ENCODE results near the gene ZNF668.
"Not testable (repeated sequence)": the region's sequence is repeated elsewhere in the genome, so short reads cannot be mapped to it uniquely, and the experiment has no call there.

The ZNF668 gene

DNA sequence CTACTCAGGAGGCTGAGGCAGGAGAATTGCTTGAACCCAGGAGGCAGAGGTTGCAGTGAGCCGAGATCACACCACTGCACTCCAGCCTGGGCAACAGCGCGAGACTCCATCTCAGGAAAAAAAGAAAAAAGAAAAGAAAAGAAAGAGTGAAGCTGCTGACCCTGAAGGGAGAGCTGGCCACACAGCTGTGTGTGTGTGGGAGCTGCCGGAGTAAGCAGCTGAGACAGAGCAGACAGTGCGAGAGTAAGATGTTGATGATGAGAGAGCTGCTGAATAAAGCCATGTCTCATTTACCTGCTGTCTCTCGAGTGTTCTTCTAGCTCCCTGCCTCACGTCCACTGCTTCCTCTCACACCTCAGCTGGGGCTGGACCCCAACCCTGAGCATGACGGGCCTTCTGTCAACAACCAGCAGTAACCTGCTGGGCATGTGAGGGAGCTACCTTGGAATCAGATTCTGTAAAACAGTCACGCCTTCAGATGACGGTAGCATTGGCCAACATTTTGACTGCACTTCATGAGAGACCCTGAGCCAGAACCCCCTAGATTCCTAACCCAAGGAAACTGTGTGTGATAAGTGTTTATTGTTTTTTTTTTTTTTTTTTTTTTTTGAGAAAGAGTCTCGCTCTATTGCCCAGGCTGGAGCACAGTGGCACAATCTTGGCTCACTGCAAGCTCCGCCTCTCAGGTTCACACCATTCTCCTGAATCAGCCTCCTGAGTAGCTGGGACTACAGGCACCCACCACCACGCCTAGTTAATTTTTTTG, 27.0 kb upstream of the ZNF668 start:
- not testable (repeated sequence) for DNase-seq

DNA sequence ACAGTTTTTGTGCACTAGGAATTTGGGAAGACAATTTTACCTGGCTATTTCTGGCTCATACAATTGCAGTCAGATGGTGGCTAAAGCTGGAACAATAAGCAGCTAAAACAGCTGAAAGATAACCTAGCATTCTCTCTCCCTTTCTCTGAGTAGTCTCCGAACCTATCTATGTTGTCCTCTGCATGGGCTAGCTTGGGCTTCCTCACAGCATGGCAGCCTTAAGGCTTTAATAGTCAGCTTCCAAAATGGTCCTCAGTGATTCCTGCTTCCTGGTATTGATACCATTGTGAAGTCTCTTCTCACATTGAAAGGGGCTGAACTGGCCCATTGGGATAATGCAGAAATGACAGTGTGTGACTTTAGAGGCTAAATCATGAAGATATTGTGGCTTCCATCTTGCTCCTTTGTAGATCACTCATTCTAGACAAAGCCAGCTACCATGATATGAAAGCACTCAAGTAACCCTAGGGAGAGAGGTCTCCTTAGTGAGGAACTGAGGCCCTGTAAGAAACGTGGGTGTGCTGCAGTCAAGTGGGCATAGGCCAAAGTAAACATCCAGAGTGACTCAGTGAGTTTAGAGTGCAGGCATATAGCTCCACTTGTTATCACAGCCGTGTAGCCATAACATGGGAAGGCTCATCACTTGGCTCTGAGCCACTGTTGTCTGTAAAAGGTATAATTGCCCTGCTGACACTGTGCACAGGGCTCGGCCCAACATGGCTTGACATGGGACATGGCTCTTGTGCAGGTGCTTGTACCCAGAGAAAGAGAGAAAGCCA, 26.0 kb upstream of the ZNF668 start:
- no peak for DNase-seq

DNA sequence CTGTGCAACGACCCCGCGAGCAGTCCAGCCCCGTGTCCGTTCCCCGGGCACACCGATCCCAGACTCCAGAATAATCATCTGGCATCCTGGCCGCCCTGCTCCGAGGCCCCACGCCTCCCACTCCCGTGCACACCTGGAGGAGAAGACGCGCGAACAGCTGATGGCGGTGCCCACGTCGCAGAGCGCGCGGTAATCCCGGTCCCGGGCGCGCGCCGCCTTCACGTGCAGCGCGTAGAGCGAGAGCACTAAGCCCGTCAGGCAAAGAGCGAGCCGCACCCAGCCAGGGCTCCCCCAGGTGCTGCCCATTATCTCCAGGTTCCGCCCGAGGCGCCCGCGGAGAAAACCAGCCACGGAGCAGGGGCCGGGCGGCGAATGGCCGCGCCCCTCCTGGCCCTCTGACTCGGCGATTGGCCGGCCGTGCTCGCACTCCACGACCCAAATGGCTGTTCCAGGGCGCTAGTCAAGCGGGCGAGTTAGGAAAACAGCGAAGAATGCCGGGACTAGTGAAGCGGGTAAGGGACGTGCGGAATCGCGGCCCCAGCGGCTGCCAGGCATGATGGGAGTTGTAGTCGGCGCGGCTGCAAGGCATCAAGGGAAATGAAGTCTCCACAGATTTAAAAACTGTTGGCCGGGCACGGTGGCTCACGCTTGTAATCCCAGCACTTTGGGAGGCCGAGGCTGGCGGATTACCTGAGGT, 20.5 kb upstream of the ZNF668 start, which contains the start of gene VKORC1:
TSS of gene VKORC1 (minus strand) at position 374 of the 697 bp plus-strand sequence. CDS start at position 306, 68 bp downstream.
- DNase-seq, result peak; percentile 87

DNA sequence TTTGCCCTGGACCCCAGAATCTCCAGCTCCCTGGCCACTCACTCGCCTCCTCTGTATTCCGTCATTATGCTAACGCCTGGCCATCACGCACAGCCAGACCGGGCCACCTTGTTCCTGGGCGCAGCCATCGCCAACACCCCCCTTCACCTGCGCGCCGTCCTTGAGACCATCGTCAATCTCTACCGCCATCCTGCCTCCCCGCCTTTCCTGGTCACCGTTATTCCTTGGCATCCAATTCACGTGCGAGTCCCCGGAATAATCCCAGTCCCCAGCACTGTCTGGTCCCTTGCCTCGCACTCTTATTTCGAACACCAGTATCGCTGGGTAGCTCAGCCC, 20.0 kb upstream of the ZNF668 start:
- DNase-seq, result no peak

DNA sequence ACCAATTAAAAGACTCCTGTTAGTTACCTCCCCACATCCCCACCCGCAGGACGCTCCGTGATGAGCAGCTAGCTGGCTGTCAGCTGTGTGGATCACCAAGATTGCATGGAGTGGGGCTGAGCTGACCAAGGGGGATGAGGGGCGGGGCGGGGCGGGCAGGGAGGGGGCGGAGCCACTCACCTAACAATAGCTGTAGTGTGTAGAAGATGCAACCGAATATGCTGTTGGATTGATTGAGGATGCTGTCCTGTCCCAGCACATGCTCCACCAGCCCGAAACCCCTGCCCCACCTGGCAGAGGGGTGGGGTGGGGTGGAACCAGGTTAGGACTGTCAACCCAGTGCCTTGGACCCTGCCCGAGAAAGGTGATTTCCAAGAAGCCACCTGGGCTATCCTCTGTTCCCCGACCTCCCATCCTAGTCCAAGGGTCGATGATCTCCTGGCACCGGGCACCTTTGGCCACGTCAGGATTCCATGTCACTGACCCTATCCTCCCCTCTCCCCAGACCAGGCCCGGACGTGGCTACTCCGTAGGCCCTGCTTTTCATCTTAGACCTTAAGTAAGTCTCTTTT, 19.2 kb upstream of the ZNF668 start:
- DNase-seq, result no peak

DNA sequence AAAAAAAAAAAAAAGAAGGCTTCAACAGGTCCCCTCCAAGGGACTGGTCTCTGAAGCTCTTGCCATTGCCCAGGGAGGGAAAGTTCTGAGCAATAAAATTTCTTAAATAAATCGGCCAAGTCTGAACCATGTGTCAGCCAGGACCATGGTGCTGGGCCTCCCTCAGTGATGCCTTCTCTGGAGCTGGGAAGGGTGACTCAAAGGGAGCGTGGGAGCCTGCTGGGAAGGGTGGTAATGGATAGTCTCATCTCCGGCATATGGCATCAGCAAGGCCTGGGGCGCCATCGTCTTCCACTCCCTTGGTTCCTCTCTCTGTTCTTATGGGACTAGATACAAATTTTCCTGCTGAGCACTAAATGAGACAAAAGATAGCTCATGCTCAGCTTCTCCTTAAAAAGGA, 18.3 kb upstream of the ZNF668 start:
- no peak for DNase-seq

DNA sequence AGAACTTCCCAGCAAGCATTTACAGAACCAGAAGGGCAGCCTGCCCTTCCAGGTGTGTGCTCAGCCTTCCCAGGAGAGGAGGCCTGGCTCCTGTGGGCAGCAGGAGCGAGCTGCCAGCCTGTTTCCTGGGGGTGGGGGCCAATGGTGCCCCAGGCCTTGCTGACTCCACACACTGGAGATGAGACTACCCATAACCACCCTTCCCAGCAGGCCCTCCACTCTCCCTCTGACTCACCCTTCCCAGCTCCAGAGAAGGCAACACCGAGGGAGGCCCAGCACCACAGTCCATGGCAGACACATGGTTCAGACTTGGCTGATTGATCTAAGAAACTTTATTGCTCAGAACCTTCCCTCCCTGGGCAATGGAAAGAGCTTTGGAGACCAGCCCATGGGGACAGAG, 16.5 kb upstream of the ZNF668 start:
- no peak for DNase-seq

DNA sequence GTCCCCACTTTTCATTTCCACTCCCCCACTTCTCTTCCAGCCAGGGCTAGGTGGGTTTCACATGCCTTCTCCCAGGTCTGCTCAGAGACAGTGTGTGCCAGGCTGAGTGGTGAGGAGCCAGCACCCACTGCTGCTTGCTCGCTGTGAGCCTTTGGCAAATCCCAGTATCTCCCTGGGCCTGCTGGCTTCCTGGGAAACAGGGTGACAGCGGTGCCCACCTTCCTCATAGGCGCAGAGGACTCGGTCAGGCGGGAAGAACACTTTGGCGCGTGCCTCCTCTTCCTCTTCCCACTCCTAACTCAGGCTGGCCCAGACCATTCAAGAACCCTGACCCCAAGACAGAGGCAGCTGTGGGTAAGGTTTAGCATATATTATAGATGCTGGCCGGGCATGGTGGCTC, 15.2 kb upstream of the ZNF668 start:
- no peak for DNase-seq

DNA sequence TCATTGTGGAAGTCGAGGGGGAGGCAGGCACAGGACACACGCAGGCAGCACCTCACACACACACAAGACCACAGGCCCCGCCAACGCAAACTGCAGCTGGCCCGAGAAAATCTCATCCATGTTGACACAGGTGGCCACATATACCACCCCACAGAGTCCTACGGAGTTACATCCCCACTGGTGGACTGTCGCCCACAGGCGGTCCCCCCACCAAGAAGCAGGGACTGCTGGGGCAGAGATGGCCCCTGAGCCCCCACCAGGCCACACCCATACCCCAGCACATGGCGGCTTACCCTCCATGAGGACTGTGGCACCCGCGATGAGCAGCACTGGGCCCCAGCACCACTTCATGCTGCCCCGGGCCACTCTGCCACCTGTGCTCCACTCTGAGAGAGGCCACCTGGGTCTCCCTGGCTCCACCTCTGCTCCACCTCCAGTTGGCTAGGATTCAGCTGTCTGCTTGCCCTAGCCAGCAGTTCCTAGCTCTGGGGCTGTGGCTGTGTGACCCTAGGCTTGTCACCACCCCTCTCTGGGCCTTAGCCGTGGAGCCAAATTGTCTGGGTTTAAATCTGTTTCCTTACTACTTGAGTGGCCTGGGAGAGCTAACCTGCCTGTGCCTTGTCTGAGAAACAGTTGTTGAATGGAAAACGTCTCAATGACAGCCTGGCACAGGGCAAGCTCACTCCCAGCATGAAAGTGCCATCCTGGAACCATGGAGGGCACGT, 14.6 kb upstream of the ZNF668 start, which contains the start of gene PRSS53:
TSS of gene PRSS53 (minus strand) at position 485 of the 725 bp plus-strand sequence. CDS start at position 351, 134 bp downstream.
- DNase-seq, result no peak

DNA sequence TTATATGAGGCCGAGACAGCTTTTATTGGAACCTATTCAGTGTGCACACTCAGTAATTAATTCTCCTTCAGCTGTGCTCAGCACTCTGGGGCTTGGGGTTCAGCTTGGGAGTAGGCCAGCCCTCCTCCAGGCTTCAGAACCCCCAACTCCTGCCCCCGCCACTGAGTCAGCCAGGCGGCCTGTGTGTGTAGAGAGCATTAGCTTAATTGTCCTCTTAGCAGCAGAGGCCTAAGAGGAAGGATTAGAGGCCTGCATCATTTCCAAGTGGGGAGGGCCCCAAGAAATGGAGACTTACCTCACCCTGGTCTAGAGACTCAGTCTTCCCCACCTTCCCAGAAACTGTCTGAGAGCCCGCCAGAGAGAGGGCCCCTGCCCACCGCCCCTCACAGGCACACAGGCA, 13.9 kb upstream of the ZNF668 start:
- no peak for DNase-seq

DNA sequence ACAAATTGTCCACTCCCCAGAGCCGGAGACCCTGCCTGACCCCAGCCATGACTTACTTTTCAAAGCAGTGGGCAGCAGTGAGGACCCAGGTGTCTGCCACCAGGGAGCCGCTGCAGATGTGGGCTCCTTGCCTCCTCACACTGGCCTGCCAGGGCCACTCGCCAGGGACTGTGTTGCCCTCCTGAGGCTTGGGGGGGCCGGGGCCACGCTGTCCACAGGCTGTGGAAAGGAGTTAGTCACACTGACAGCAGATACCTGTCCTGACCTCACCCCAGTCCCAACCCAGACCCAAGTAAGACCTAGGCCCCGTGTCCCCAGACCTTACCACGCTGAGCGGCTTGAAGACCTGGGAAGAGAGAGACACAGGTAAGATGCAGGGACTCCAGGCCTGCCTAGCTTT, 13.4 kb upstream of the ZNF668 start:
- no peak for DNase-seq

DNA sequence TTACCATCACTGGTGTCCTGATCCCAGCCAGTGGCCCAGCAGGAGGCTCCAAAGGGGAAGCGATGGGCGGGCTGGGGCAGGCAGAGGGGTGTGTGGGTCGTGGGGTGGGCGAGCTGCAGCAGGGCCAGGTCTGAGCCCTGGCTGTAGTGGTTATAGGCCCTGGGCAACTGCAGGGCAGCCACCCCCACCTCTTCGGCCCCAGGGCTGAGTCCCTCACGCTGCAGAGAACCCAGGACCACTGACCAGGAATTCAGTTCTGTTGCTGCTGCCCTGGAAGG, 12.5 kb upstream of the ZNF668 start:
- DNase-seq, result no peak

DNA sequence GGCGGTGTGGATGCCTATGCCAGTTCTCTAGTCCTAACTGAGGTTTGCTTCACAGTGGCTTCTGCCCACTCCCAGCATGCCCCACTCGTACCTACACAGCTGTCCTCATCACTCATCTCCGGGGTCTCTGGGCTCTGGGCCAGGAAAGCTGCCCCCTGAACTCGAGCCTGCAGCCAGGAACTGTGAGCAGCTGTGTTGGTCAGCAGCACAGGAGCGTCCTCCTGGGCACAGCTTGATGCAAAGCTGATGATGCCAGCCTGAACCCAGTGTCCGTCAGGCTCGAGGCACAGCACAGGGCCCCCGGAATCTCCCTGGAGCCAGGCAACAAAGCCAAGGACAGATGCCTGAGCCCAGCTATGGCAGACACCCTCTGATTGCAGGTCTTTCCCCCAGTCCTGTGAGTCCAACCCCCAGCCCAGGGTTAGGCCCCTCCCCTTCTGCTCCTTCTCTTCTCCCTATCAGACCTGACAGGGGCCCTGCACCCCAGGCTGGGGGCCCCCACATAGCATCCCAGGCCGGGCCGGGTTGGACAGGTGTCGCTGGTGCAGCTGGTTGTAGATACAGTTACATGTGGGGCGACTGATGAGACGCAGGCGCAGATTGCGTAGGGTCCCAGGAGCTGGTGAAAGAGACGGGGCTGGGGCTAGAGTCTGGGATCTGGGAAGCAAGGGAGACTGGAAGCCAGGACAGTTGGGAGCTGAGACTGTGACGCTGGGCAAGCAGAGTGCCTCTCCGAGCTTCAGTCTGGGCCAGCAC, 12.0 kb upstream of the ZNF668 start:
- DNase-seq, result no peak

DNA sequence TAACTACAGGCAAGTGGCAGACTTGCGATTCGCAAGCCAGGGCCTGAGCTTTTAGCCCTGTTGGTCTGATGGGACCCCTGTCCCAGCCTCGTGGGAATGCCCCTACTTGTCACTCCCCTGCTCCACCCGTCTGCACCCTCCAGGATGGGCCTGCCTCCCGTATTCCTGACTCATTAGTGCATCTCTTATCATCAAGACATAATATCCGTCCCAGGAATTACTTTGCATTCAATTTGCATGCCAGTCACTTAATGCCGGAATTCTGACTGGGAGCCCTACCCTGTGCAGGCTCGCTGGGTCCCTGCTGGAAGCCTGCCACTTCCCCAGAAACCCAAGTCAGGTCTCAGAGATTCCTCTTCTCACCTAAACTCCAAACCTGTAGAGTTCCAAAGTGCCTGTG, 11.4 kb upstream of the ZNF668 start:
- DNase-seq, result peak; percentile 35

DNA sequence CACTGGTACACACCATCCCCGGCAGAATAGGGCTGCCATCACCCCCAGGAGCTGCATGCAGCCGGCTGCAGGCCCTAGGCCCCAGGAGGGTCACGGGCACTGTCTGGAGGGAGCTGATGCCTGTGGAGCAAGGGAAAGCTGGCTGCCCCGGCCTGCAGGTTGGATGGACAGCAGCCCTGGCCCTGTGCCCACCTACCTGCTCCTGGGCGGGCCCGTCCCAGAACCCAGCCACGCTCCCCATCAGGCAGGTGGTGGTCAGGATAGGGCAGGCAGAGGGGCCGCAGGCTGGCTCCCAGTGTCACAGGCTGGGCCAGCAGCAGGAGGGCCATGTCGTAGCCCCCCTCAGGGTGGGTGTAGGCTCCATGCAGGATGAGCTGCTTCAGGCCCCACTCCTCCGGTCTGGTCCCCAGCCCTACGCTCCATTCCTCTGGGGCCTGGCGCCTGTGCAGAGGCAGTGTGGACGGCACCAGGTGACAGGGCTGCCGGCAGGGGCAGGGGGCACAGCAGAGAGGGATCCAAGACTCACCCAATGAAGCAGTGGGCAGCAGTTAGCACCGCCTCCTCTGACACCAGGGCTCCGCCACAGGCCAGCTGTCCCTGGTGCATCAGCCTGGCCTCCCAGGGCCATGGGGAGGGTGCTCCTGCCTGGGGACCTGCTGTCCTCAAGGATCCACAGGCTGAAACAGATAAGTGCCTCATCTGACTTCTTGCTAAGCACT, 10.7 kb upstream of the ZNF668 start:
- no peak for DNase-seq

DNA sequence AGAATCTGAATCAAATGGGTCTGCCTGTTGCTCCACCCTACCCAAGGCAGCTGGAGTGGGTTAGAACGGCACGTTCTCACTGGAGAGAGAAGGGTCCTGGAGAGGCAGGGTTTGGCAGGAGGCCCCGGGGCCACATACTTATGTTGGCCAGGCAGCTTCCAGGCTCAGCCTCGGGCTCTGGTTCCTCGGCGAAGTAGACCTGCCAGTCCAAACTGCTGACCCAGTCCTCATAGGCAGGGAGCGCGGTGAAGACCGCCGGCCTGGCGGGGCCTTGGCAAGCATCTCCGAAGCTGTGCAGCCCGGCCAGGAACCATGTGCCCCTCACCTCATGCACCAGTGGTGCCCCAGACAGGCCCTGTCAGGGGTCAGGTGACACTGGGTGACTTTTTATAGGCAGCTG, 9.9 kb upstream of the ZNF668 start:
- DNase-seq, result no peak

DNA sequence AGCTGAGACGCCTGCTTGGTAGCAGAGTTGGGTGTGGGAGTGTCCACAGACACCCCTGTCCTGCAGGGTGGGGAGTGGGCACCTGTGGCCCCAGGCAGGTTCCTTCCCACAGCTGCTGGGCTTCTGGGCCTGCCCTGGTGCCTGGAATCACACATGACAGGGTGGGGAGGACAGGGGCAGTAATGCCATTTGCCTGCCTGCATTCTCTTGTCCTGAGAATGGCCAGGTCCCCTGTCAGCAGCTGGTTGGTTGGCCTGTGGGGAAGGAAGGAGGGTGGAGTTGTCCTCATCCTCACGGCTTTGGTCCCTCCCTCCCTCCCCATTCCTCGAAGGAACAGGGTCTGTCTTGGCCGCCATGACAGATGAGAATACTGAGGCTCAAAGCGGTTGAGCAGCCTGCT, 9.5 kb upstream of the ZNF668 start:
- DNase-seq, result no peak

DNA sequence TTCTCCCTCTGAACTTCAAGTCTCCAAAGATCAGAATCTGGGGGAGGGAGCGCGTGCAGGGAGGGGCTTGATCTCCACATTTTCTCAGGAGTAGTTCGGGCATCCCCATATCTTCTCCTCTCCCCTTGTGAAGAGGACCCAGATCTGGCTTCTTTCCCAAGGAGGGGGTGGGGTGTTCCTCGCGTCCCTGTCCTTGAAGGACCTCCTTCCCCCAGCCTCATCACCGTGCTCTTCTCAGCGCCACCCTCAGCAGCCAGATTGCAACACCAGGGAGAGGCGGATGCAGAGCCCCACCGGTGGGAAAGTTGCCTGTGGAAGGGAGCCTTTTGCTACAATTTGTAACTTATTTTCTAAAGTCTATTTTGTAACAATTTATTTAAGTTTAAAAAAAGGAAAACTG, 9.0 kb upstream of the ZNF668 start:
- DNase-seq, result no peak

DNA sequence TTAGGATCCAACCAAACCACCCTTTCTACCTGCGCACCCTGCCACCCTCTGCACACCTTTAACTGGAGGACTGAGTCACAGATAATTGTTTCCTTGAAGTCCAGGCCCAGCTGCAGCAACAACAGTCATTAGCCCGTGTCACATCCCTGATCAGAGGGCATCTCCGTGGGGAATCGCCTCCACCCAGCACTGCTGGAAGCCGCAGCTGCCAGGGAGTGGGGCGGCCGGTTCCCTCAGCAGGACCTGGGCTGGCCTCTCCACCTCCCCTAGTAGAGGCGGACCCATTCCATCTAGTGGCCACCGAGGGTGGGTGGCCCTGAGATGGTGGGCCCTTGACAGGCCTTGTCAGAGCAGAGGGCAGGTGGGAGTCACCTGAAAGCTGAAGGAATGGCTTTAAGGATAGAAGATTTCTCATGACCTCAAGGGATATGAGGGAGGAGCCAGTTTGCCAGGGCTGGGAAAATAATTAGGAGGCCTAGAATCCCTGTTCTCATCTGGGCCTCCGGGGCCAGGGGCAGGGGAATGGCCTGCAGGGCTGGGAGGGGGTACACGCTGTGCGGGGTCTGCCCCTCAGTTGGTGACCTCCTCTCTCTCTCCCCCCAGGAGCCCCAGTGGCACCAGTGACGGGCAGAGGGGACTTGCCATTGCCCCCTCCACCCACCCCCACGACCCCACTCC, 8.5 kb upstream of the ZNF668 start:
- no peak for DNase-seq

DNA sequence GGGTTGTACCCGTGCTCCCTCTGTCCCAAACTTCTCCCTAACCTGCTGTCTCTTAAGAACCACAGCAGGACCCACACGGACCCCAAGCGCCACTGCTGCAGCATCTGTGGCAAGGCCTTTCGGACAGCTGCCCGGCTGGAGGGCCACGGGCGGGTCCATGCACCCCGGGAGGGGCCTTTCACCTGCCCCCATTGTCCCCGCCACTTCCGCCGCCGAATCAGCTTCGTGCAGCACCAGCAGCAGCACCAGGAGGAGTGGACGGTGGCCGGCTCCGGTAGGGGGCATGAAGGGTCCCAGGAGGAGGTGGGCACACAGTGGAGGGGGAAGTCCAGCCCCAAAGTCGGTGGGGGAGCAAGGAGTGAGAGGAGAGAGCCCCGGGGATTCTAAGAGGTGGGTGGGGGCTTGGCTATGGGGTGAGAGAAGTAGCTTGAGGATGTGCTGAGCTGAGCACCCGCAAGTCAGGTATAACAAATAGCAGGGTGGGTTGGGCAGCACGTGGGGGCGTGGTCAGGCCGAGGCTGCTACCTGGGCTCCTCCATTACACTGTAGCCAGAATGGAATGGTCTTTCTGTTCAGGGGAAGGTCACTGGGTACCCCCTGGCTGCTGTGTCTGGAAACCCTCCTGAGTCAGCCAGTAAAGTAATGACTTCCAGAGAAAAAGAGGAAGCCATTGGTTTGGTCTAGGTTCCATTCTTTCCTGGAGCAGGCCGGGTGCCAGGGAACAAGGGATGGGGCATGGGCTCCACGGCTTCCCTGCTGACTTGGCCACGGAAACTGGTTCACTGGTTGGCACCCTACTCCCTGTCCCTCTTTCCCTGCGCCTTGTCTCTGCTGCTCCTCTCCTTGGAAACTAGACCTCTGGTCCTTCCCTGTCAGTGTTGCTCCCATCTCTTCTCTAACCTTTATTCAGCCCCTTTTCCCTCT, 7.7 kb upstream of the ZNF668 start:
- no peak for DNase-seq
